ENCODE data around the gene CCDC85A.
"Not testable (repeated sequence)": the region's sequence is repeated elsewhere in the genome, so short reads cannot be mapped to it uniquely, and the experiment has no call there.

Gene CCDC85A

GRCh38 chr2:56183643-56184499 lies at the start of gene CCDC85A:
CCDC85A (plus strand) TSS chr2:56183990; CDS start chr2:56184625, 635 bp downstream.
- DNase-seq, result peak; percentile 92

GRCh38 chr2:56134861-56135260 lies 48.9 kb upstream of the CCDC85A start:
- no peak for DNase-seq

- DNase-seq, result not testable (repeated sequence)
Observed at GRCh38 chr2:56142497-56143061, 41.2 kb upstream of the CCDC85A start.

DNA sequence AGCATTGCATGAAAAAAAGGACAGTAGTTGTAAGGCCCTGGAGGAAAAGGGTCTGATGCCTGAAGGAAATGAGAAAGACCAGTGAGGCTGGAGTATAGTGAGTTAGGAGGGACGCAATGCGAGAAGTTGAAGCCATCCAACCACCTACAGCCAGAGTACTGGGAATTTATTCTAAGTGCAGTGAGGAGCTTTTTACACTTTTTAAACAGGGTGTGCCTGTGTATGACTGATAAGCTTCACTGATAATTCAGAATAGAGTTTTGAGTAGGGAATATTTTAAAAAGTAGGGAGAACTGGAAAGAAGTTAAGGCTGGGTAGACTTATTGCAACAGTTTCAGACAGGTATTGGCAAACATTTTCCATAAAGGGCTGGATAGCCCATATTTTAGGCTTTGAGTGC lies 35.9 kb upstream of the CCDC85A start:
- DNase-seq, result no peak

DNA sequence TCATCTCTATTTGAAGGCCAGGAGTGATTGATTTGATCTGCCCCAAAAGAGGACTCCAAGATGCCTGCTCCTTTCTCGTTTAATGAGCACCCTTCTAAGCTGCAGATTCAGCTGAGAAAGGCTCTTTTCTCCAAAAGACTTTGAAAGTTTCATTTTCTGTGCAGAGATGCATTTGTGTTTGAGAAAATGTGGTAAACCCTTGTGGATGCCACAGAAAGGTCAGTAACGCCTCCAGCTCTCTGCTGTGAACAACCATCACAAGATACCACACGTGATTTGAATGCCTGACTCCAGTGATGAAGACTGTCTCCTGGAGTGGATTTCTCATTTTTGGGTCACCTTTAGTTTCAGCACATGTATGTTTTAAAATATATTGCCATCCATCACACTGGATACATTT lies 35.0 kb upstream of the CCDC85A start:
- no peak for DNase-seq

DNA sequence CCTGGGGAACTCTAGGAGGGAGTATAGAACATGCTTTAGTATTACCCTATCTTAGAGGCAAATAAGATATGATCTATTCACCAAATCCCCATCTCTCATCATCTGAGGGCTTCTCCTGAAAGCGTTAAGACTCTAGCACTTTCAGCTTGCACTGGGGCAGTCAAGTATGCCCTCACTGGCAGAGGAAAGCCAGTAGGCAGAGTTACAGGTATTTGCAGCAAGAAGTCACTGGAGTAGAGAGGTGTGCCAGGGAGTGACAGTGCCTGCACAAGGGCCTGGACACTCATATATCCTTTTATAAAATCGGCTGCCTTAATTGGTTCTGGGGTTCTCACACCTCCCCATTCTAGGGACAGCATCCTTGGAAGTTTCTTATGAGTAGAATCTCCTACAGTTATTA lies 31.9 kb upstream of the CCDC85A start:
- no peak for DNase-seq

DNA sequence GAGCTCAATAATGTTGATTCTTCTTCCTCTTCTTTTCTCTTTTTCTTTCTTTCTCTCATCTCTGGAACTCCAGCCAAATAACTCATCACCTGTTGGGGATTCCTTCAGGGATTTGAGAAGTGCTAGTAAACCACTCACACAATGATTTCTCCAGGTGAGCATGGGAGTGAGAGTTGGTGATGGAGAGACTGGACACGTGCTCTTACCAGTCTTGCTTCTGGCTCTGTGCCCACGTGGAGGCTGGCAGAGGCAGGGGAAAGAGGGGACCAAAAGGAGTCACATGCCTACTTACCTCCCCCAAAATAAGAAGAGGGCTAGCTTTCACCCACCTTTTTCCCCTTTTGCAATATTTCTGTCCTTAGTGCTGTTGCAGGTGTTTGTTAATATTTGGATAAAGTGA lies 28.6 kb upstream of the CCDC85A start:
- no peak for DNase-seq

GRCh38 chr2:56159875-56160274 lies 23.9 kb upstream of the CCDC85A start:
- not testable (repeated sequence) for DNase-seq

DNA sequence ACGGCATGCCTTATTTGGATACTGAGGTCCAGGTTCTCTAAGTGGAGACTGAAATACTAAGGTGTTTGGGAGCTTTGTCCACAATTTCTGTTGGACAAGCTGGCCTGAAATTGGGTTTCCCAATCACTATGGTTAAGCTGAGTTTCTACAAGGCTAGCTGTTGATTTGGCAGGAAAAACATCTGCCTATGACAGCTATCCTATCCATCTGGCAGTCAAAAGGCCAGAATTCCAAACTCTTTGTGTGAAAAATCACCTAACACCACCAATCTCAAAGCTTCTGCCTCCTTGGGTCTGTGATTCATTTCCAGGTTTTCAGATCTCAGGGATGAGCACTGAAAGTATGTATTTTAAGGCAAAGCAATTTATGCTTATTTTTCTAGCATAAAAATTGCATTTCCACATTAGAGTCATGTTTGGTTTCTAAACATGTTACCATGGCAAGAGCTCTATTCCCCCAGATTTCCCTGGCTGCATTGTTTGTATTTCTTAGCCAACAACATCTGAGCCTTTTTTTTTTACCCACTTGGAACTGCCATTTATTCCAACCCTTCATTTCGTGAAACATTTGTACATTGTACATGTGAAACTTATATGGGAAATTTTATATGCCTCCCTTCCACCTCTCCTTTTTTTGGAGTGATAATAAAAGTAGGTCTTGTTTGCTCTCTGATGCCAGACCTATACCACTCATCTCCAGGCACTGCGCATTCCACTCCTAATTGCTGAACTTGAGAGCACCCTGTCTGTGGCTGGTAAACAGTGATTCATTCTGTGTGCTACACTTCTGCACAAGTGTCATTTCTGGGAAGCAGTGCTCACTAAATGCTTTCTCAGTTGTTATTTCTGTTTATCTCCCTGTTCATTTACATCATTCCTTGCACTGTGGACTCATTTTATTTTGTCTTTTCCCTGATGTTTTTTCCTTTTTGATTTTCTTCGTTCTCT lies 15.9 kb upstream of the CCDC85A start:
- no peak for DNase-seq

DNA sequence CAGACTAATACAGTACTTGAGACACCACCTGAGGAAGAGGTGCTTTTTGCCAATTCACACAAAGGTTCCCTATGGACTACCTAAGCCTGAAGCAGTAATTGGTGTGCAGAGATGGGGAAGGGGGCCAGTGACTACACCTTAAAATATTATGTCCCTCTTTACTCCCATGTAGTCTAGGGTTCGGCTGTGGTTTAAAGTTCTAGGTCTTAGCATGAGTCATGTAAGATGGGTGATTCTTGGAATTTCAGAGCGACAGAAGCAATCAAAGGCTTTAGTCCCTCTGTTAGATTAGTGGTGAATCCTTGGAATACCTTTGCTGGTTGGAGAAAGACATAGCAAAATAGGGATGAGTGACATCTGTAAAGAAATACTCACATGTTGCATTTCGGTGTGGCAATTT lies 14.3 kb upstream of the CCDC85A start:
- no peak for DNase-seq

GRCh38 chr2:56170504-56170903 lies 13.3 kb upstream of the CCDC85A start:
- DNase-seq, result no peak

DNA sequence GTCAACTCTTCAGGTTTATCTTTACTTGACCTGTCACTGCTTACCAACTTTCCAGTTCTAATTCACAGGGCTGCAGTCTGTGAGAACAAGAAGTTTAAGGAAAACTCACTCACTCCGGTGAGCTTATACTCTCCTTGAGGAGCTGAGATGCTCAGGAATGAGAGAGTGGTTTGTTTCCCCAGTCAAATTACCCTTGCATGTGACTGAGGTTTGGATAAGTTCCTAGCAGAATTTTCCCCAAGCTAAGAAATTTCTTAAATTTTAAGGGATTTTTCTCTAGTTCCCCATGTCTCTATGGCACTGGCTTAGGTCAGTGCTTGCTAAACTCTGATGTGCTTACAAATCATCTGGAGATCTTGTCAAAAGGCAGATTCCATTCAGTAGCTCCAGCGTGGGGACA lies 12.8 kb upstream of the CCDC85A start:
- DNase-seq, result no peak

GRCh38 chr2:56175779-56176178 lies 8.0 kb upstream of the CCDC85A start:
- DNase-seq, result no peak

DNA sequence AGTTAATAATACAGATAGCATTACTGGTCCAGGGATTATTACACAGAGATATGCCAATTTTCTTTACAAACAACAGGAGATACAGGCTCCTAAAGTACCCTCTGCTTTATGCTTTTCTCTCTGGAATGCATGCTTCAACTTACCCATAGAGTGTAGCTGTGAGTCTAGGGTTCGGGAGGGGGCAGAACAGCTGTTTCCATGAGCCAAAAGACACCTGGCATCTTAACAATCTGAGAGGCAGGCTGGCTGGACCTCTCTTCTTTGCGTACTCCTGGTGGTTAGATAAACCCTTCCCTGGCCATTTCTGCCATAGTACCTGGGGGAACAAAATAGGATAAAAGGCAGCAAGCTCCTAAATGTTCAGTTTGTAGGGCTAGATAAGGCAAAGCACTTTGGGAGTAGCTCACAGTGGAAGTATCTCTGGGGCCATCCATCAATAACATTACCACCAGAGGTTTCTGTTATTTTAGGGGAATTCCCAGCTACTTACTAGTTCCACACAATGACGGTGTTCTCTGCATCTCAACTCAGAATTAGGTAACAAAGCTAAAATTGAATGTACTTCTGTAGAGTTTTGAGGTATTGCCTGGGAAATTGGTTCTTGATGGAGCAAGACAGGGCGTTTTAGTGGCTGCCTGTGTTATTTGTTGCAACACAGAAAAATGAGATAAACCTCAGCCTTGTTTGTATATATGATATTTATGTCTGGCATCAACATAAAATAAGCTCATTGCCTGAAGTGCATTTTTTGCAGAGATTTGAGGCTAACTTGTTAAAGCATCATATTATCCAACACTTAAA lies 6.2 kb upstream of the CCDC85A start:
- no peak for DNase-seq

DNA sequence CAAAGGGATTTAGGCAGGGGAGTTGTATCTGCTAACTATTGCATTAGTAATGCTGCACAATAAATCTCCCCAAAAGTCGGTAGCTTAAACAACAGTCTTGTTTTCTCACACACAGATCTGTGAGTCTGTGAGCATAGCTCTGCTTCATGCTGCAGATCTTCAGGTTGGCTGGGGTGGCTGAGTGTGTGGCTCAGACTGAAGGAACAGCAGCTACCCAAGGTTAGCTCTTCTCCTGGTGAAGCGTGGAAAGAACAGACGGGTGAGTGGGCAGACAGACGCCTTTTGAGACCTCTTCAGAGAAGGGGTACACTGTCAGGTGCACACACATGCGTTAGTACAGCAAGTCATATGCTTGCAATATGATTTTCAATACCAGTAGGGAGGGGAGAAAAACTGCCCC lies 3.9 kb upstream of the CCDC85A start:
- no peak for DNase-seq

DNA sequence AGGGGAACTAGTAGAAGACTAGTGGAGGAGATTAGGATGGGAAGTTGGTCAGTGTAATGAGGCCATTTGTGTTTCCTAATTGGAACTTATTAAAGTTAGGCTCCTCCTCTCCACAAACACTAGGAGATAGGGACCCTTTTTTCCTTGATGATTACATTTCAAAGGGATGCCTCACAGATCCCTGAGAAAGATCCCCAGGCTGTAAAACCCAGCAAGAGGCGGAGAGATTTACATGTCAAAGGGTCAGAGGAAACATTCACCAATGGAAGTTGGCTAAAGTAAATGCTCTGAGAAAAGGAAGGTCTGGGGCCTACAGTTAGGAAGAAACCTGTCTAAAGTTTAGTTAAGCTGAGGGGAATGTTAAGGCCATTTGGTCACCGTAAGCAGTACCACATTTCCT lies 1.4 kb upstream of the CCDC85A start:
- DNase-seq, result no peak

DNA sequence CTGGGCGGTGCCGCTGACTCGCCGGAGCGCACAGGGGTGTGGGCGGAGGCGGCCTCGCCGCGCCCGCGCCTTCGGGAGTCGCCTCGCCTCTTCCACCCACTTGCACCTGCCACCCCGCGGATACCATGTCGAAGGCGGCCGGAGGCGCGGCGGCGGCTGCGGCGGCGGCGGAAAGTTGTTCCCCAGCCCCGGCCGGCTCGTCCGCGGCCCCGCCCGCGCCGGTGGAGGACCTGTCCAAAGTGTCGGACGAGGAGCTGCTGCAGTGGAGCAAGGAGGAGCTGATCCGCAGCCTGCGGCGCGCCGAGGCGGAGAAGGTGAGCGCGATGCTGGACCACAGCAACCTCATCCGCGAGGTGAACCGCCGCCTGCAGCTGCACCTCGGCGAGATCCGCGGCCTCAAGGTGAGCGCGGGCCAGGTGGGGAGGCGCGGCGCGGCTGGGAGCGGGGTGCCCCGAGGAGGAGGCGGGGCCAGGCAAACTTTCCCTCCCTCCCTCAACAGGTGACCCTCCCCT lies 766 bp downstream of the CCDC85A start:
- peak; percentile 57 for DNase-seq

GRCh38 chr2:56185101-56185581 lies 1.4 kb downstream of the CCDC85A start:
- peak; percentile 51 for DNase-seq

DNA sequence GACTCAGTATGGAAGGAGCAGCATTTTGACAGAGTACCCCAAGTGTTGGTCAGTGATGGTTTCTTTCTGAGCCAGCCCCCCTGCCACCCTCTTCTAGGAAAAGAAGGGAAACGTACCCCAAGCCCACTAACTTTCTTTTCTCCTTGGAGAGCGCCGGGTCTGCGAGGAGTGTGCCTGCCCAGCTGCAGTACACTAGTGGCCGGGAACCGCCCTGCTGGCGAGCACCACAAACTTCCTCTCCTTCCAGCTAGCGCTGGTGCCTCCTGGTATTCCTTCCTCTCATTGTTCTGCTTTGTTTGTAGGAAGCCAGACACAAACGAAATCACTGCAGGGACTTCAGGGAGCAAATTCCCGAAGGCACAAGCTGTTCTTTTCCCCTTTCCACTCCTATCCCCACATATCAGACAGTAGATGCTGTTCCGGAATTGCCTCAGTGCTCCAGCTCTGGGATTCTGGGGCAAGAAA lies 1.8 kb downstream of the CCDC85A start:
- DNase-seq, result peak; percentile 61

DNA sequence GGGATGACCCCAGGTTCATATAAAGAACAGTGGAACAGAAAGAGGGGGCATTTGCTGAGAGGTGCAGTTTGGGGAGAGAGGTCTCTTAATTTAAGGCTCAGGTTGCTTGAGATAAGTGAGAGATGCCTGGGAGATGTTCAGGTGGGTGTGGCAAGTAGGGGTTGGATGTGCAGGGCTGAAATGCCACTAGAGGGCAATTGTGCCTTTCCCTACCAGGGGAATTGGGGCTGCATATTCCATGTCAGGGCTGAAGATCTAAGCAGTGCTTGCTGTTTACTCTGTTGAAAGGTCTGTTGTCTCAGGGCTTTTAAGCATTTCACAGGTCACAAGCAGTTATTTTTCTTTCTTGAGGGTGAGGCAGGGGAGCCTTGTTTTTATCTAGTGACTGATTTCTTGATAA lies 7.8 kb downstream of the CCDC85A start:
- no peak for DNase-seq

DNA sequence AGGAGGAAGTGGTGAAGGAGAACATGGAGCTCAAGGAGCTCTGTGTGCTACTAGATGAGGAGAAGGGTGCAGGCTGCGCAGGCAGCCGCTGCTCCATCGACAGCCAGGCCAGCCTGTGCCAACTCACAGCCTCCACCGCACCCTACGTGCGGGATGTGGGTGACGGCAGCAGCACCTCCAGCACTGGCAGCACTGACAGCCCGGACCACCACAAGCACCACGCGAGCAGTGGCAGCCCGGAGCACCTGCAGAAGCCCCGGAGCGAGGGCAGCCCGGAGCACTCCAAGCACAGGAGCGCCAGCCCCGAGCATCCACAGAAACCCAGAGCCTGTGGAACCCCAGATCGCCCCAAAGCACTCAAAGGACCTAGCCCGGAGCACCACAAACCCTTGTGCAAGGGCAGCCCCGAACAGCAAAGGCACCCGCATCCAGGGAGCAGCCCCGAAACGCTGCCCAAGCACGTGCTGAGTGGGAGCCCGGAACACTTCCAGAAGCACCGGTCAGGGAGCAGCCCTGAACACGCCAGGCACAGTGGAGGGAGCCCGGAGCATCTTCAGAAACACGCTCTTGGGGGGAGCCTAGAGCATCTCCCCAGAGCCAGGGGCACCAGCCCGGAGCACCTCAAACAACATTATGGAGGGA lies 9.0 kb downstream of the CCDC85A start:
- no peak for DNase-seq

DNA sequence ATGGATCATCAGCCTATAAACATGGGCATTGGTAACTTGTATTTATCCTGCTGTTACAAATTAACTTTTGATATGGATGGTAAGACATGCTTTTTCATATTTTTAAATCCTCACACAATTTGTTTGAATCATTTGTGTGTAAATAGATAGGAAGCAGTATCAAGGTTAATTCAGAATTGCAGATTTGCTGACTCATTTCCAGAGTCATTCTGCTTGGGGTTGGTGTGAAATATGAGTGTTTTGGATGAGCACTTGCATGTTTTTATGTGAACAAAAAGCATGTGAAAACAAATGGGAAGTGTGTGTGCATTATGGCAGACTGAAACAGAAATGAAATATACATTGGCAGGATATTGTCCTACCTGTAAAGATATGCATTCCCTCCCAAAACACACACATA lies 11.8 kb downstream of the CCDC85A start:
- DNase-seq, result no peak
